ENCODE results near the gene COL6A2.

COL6A2 gene

GRCh38 chr21:46108827-46109312 lies 11.0 kb downstream of the COL6A2 start:
- Histone ChIP-seq H3K4me3 (no peak overlapping the region), H3K27ac (peak overlapping the region in 2 of 21 experiments; percentile 6 to 28)

DNA sequence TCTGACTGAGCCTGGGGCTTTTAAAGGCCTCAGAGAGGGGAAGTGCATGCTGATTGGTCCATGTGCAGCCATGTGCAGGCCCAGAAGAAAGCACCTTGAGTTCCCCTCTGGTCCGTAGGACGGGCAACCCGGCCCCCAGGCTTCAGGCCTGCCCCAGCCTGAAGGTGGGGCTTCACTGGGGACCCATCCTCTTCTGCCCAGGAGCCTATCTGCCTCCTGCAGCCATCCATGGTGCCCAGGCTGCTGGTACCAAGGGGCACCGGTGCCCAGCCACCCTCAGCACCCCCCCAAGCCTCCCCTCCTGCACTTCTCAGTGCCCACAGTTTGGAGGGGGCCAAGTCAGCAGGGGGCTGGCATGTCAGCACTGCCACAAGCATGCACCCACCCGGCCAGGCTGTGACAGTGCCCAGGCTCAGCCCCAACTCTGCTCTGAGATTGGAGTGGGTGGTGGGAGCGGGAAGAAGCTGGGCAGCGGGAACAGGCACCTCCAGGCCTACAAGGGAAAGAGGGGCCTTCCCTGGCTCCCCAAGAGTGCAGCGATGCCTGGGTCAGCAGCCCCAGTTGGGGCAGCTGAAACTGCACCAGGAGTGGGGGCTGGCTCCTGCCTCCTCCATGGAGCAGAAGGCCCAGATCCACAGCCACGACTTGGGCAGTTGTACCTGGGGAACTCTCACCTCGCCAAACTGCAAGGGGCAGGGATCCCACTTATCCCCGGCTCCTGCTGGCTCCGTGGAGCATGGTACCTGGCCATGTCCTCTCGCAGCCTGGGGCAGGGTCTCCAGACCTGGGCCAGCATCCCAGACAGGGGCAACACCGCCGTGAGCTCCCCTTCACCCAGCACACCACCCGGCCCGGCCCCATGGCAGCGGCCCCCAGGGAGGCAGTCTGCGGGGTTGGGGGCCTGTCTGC lies 11.7 kb downstream of the COL6A2 start:
- Histone ChIP-seq H3K4me3 (no peak overlapping the region), H3K27ac (peak overlapping the region in 5 of 21 experiments; percentile 6 to 44 (median 28))

- Histone ChIP-seq H3K4me3 (no peak overlapping the region), H3K27ac (peak overlapping the region in 4 of 21 experiments; percentile 22 to 44 (median 37))
These were observed 12.7 kb downstream of the COL6A2 start for GRCh38 chr21:46110499-46111192.

GRCh38 chr21:46111193-46111571 lies 13.3 kb downstream of the COL6A2 start:
- Histone ChIP-seq H3K27ac (peak overlapping the region in 1 of 21 experiments; percentile 39), H3K4me3 (no peak overlapping the region)

DNA sequence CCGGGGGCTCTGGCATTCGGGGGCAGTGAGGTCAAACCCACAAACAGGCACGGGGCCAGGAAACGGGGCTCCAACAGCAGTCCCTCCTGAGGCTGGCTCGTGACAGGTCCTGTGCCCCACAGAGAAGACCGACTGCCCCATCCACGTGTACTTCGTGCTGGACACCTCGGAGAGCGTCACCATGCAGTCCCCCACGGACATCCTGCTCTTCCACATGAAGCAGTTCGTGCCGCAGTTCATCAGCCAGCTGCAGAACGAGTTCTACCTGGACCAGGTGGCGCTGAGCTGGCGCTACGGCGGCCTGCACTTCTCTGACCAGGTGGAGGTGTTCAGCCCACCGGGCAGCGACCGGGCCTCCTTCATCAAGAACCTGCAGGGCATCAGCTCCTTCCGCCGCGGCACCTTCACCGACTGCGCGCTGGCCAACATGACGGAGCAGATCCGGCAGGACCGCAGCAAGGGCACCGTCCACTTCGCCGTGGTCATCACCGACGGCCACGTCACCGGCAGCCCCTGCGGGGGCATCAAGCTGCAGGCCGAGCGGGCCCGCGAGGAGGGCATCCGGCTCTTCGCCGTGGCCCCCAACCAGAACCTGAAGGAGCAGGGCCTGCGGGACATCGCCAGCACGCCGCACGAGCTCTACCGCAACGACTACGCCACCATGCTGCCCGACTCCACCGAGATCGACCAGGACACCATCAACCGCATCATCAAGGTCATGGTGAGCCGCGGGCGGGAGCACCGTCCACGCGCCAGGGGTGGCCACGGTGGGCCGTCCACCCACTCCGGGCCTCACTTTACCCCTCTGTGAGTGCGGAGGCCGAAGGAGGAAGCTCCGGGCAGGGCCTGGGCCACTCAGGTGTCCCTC lies 14.2 kb downstream of the COL6A2 start:
- Histone ChIP-seq H3K4me3 (no peak overlapping the region), H3K27ac (no peak overlapping the region)

- no peak overlapping the region for H3K4me3 ChIP-seq
- no peak overlapping the region for H3K27ac ChIP-seq
These were observed 14.9 kb downstream of the COL6A2 start for GRCh38 chr21:46112725-46113215.

GRCh38 chr21:46113497-46114176 lies 15.7 kb downstream of the COL6A2 start:
- Histone ChIP-seq H3K27ac (no peak overlapping the region), H3K4me3 (no peak overlapping the region)

- H3K27ac ChIP-seq: peak overlapping the region in 4 of 21 experiments; percentile 11 to 74 (median 44)
- H3K4me3 ChIP-seq: no peak overlapping the region
These were observed 17.1 kb downstream of the COL6A2 start for GRCh38 chr21:46114963-46115362.

DNA sequence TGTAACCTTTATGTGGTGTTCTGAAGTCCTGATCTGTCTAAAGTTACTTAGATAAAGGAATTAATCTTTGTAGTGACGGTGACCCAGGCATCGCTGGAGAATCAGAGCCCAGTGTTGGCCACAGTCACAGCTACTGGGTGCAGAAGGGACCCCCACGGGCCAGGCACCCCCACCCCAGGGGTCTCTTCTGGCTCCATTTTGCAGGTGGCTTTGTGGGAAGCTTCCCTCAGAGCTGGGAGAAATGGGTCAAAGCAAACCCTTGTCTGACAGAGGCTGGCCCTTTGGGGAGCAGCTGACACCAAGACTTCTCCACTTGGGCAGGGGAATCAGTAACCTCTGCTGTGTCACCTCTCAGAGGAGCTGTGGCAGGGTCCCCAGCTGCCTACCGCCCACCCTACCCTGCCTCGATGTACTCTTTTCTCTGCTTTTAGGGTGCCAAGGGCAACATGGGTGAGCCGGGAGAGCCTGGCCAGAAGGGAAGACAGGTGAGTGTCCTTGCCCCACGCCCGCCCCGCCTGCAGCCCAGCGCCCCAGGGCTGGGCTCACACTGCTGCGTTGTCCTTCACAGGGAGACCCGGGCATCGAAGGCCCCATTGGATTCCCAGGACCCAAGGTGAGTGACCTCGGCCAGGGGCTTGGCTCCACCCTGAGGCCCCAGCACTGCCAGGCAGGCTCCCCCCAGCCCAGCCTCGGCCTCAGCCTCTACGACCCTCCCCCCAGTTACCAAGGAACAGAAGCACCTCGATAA lies 17.7 kb downstream of the COL6A2 start:
- Histone ChIP-seq H3K4me3 (no peak overlapping the region), H3K27ac (peak overlapping the region in 6 of 21 experiments; percentile 12 to 74 (median 49))

DNA sequence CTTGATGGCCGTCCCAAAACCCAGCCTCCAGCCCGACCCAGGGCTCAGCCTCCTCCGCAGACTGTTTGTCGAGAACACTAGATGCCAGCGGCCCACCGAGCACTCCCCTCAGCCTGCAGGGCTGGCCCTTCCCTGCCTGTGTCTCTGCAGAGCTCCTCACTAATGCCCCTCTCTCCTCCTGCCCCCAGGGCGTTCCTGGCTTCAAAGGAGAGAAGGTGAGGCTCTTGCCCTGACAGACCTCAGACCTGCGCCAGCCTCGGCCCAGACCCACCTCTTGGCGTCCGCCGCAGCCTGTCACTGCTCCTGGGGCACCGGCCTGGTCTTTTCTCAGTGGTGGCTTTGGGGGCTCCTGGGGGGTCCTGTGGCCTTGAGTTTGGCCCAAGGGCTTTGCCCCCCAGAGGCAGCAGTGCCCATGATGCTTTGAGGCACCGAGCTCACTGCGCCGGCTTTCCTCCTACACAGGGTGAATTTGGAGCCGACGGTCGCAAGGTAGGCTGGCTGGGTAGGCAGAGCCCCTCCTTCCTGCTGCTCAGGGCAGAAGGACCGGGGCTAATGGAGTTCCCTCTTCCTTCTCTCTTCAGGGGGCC lies 18.4 kb downstream of the COL6A2 start:
- H3K27ac ChIP-seq: peak overlapping the region in 7 of 21 experiments; percentile 25 to 74 (median 62)

DNA sequence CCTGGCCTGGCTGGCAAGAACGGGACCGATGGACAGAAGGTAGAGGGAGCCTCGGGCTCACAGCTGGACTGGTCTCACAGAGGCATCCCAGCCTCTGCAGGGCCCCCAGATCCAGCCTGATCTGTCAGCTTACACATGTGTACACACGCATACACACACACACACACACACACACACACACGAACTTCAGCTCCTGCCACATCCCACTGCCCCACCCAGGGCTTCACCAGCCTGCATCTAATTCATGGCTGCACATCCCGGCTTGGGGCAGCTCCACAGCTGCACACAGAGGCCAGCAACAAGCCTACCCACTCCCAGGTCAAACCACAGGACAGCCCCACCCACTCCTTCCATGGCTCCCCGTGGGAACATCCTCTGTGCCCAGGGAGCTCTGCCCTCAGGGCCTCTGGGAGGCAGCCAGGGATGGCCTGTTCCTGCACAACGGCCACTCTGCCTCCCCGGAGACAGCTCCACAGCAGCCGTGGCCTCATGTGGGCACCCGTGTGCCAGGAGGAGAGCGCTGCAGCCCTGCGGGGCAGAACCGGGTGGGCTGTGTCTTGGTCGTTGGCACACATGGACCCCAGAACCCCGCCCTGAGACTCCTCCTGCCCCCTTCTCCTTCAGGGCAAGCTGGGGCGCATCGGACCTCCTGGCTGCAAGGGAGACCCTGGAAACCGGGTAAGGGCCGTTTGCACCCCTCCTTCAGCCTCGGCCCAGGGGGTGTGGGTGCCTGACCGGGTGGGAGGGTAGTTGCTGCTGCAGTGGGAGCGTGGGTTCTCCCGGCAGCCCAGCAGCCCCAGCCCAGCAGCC lies 19.1 kb downstream of the COL6A2 start:
- Histone ChIP-seq H3K4me3 (no peak overlapping the region), H3K27ac (peak overlapping the region in 10 of 21 experiments; percentile 8 to 74 (median 48))

More for the DNA sequence above, 18.4 kb downstream of the COL6A2 start:
- no peak overlapping the region for H3K4me3 ChIP-seq

GRCh38 chr21:46117586-46118315 lies 19.8 kb downstream of the COL6A2 start:
- no peak overlapping the region for H3K4me3 ChIP-seq
- H3K27ac ChIP-seq: peak overlapping the region in 7 of 21 experiments; percentile 8 to 74 (median 65)

DNA sequence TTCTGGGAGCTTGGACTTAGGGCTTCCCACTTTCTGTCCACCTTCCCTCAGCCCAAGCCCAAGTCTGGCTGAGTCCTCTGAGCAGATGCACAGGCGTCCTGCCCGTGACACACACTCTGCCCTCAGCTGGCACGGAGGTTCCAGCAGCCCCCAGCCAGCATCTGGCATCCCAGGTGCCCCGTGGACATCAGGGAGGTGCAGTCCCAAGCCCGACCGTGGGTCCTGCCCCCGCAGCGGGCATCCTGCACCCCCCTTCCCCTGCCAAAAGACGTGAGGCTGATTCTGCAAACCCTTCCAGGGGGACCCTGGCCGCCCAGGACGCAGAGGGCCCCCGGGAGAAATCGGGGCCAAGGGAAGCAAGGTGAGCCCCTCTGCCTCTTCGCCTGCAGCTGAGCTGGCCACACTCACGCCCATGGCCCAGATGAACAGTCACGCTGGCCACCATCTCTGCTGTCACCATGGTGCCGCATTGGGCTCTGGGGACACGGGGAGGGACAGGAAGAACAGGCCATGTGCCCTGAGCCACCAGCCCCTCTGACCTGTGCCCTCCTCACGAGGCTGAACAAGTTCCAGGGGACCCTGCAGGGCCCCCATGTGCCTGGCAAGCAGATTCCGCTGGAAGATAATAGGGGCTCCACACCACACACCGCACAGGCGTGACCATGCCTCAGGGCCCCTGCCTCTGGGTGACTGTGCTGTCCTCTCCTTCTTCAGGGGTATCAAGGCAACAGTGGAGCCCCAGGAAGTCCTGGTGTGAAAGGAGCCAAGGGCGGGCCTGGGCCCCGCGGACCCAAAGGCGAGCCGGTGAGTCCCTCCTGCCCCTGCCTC lies 20.6 kb downstream of the COL6A2 start:
- H3K27ac ChIP-seq: peak overlapping the region in 5 of 21 experiments; percentile 17 to 74 (median 73)

GRCh38 chr21:46119144-46119636 lies 21.3 kb downstream of the COL6A2 start:
- Histone ChIP-seq H3K27ac (peak overlapping the region in 6 of 21 experiments; percentile 5 to 74 (median 18)), H3K4me3 (no peak overlapping the region)

More for the DNA sequence above, 20.6 kb downstream of the COL6A2 start:
- no peak overlapping the region for H3K4me3 ChIP-seq

- Histone ChIP-seq H3K4me3 (no peak overlapping the region), H3K27ac (peak overlapping the region in 4 of 21 experiments; percentile 14 to 74 (median 58))
These were observed 21.8 kb downstream of the COL6A2 start for GRCh38 chr21:46119637-46120271.

All from skin epidermis (tissue), 12 donors.